GM11168 (cell line): ENCODE data around the gene TNFRSF21.

Source experiments
- in situ Hi-C: fragments of 300-500 bp; cut with MboI; formaldehyde crosslinking; loops from one replicate; pipeline ENCODE4 v1.12.0; 2022; ENCODE audit warnings: low sequenced_read_pairs; ENCODE audit not compliant: unreplicated experiment

TNFRSF21 gene

GRCh38 chr6:47256981-47257730 is 52.5 kb downstream of the TNFRSF21 start:
- in situ Hi-C loops: no loop called here

- in situ Hi-C loops: no loop called here
These were observed 53.3 kb downstream of the TNFRSF21 start for GRCh38 chr6:47256361-47256760.

GRCh38 chr6:47254906-47255305 is 54.8 kb downstream of the TNFRSF21 start:
- in situ Hi-C loops: no loop called here

GRCh38 chr6:47254051-47254450 is 55.7 kb downstream of the TNFRSF21 start:
- in situ Hi-C loops: no loop called here

- in situ Hi-C loops: no loop called here
These were observed 56.6 kb downstream of the TNFRSF21 start for GRCh38 chr6:47253136-47253535.

- in situ Hi-C loops: no loop called here
These were observed 57.1 kb downstream of the TNFRSF21 start for GRCh38 chr6:47252633-47253032.

- in situ Hi-C loops: no loop called here
These were observed 58.3 kb downstream of the TNFRSF21 start for GRCh38 chr6:47251396-47251795.

- in situ Hi-C loops: no loop called here
These were observed 59.4 kb downstream of the TNFRSF21 start for GRCh38 chr6:47250302-47250701.

GRCh38 chr6:47248446-47248845 is 61.3 kb downstream of the TNFRSF21 start:
- in situ Hi-C loops: no loop called here

- in situ Hi-C loops: no loop called here
These were observed 62.4 kb downstream of the TNFRSF21 start for GRCh38 chr6:47247227-47247797.

- in situ Hi-C loops: no loop called here
These were observed 63.2 kb downstream of the TNFRSF21 start for GRCh38 chr6:47246551-47246950.

GRCh38 chr6:47245745-47246371 is 63.8 kb downstream of the TNFRSF21 start:
- in situ Hi-C loops: no loop called here

GRCh38 chr6:47242483-47243386 is 67.0 kb downstream of the TNFRSF21 start:
- in situ Hi-C loops: no loop called here

- in situ Hi-C loops: no loop called here
These were observed 67.8 kb downstream of the TNFRSF21 start for GRCh38 chr6:47241742-47242482.

GRCh38 chr6:47240277-47240890 is 69.3 kb downstream of the TNFRSF21 start:
- in situ Hi-C loops: no loop called here

GRCh38 chr6:47239546-47239945 is 70.2 kb downstream of the TNFRSF21 start:
- in situ Hi-C loops: no loop called here

GRCh38 chr6:47238456-47238995 is 71.2 kb downstream of the TNFRSF21 start:
- in situ Hi-C loops: no loop called here

- in situ Hi-C loops: no loop called here
These were observed 72.5 kb downstream of the TNFRSF21 start for GRCh38 chr6:47237196-47237595.
